Fibroblast of lung (primary cell): ENCODE measurements around the gene CDH15. TPM values are rescaled to one million over a fixed set of nuclear protein-coding genes. Genes with fewer than 3 reads are reported as not detected.
A peak's percentile ranks its signal among the peaks of the same experiment; 100 is the strongest.

Experiments
- DNase-seq, 2 donors: peaks; one replicate each; pipeline versions ENCODE4 v3.0.0 to v3.0.0-alpha.2; 2010; ENCODE audit warnings: low read depth in 2 of 2
- H2AFZ ChIP-seq: 2 replicates; pipeline ENCODE4 v1.5.1; 2012; ENCODE audit warnings: low read length, control low read depth, inconsistent platforms
- H3K27ac ChIP-seq: 2 replicates; pipeline ENCODE4 v1.5.1; 2011; ENCODE audit warnings: low read length, control low read depth; ENCODE audit not compliant: insufficient read depth
- H3K27me3 ChIP-seq: 2 replicates; pipeline ENCODE4 v1.5.1; 2011; ENCODE audit warnings: mild to moderate bottlenecking, low read length; ENCODE audit not compliant: control insufficient read depth, insufficient read depth
- H3K36me3 ChIP-seq: 2 replicates; pipeline ENCODE4 v1.5.1; 2011; ENCODE audit warnings: low read length; ENCODE audit not compliant: control insufficient read depth, insufficient read depth
- H3K4me1 ChIP-seq: 2 replicates; pipeline ENCODE4 v1.5.1; 2011; ENCODE audit warnings: low read length; ENCODE audit not compliant: control insufficient read depth, insufficient read depth; ENCODE audit errors: extremely low read depth
- H3K4me2 ChIP-seq: 2 replicates; pipeline ENCODE4 v1.5.1; 2011; ENCODE audit warnings: low read length, control low read depth; ENCODE audit not compliant: insufficient read depth; ENCODE audit errors: extremely low read depth
- H3K4me3 ChIP-seq, 4 experiments: fragments of 200-600 bp in 1 of 4; sonication (generic) in 1 of 4; replicated peaks in 1 of 4; 2 replicates each; pipeline ENCODE4 v1.5.1; 2011 to 2016; ENCODE audit warnings: low read length in 4 of 4, low read depth in 3 of 4, mild to moderate bottlenecking in 3 of 4, control low read depth in 2 of 4, inconsistent platforms in 1 of 4, mixed read lengths in 1 of 4; ENCODE audit not compliant: insufficient read depth in 1 of 4; ENCODE audit errors: control extremely low read depth in 1 of 4
- H3K79me2 ChIP-seq: 2 replicates; pipeline ENCODE4 v1.5.1; 2012; ENCODE audit warnings: mild to moderate bottlenecking, low read length, inconsistent platforms; ENCODE audit not compliant: control insufficient read depth, insufficient read depth
- H3K9ac ChIP-seq: 2 replicates; pipeline ENCODE4 v1.5.1; 2011; ENCODE audit warnings: mild to moderate bottlenecking, low read length, control low read depth; ENCODE audit not compliant: insufficient read depth
- H3K9me3 ChIP-seq: 2 replicates; pipeline ENCODE4 v1.5.1; 2012; ENCODE audit warnings: low read depth, low read length; ENCODE audit not compliant: control insufficient read depth, insufficient read depth
- H4K20me1 ChIP-seq: 2 replicates; pipeline ENCODE4 v1.5.1; 2011; ENCODE audit warnings: low read length; ENCODE audit not compliant: control insufficient read depth, insufficient read depth; ENCODE audit errors: extremely low read depth
- EZH2 ChIP-seq: IDR thresholded peaks from 2 replicates; pipeline ENCODE4 v1.5.1; 2012; ENCODE audit warnings: low read length, control low read depth, mild to moderate bottlenecking; ENCODE audit errors: missing control alignments
- polyA plus RNA-seq, 2 donors: library from polyadenylated mRNA; depleted of rRNA in 1 of 2; stranded (reverse) in 1 of 2; unstranded in 1 of 2; fragments of >200 nt; gene quantifications; 2 replicates each; pipeline ENCODE4 v1.2.1, GENCODE V29; 2011 to 2012; ENCODE audit warnings: missing spikeins in 1 of 2
- total RNA-seq: library from RNA; depleted of rRNA; stranded (reverse); fragments of >200 nt; gene quantifications from 2 replicates; pipeline ENCODE4 v1.2.1, GENCODE V29; 2014
- TF ChIP-seq, protein P1 (sequence below), 2 donors: IDR thresholded peaks in 1 of 2; conservative IDR thresholded peaks in 1 of 2; 1 replicate in 1 of 2; 2 replicates in 1 of 2; pipeline ENCODE4 v1.5.1; 2011 to 2012; ENCODE audit warnings: low read length in 2 of 2, control low read depth in 1 of 2, inconsistent platforms in 1 of 2, low read depth in 1 of 2, mild to moderate bottlenecking in 1 of 2

CDH15 gene
- total and polyA plus RNA-seq, 2 donors (not counting 1 experiment from before 2014, with no cell fraction given), result 0.10 to 0.99 TPM

DNA sequence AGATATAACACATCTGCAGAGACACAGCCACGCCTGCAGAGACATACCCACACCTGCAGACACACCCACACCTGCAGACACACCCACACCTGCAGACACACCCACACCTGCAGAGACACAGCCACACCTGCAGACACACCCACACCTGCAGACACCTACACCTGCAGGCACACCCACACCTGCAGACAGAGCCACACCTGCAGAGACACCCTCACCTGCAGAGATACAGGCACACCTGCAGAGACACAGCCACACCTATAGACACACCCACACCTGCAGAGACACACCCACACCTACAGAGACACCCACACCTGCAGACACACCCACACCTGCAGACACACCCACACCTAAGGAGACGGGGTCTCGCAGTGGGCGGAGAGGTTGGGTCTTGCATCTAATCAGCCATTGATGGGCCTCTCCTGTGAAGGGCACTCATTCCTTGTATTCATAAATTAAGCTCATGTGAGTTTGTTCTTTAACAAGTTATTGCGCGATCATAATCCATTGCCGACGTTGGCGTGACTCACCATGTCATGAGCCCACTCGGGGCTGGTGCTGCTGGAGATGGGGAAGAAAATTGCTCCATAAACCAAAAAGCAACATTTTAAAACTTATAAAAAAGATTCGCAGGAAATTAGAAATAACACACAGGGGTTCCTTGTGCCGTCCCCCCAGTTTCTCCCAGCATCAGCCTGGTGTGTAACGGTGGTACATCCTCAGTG, 28.9 kb upstream of the CDH15 start:
- Histone ChIP-seq H3K4me1 (no peaks in the 10 kb centered on the region), H3K27me3 (no peaks in the 10 kb centered on the region), H3K36me3 (peaks cover 10% of the 10 kb centered on the region), H2AFZ (no peak overlapping the region), H4K20me1 (no peaks in the 10 kb centered on the region), H3K9ac (no peak overlapping the region), H3K79me2 (no peaks in the 10 kb centered on the region), H3K4me3 (no peak overlapping the region), H3K27ac (no peak overlapping the region), H3K4me2 (no peak overlapping the region), H3K9me3 (no peaks in the 10 kb centered on the region)
- TF ChIP-seq, protein P1, sequence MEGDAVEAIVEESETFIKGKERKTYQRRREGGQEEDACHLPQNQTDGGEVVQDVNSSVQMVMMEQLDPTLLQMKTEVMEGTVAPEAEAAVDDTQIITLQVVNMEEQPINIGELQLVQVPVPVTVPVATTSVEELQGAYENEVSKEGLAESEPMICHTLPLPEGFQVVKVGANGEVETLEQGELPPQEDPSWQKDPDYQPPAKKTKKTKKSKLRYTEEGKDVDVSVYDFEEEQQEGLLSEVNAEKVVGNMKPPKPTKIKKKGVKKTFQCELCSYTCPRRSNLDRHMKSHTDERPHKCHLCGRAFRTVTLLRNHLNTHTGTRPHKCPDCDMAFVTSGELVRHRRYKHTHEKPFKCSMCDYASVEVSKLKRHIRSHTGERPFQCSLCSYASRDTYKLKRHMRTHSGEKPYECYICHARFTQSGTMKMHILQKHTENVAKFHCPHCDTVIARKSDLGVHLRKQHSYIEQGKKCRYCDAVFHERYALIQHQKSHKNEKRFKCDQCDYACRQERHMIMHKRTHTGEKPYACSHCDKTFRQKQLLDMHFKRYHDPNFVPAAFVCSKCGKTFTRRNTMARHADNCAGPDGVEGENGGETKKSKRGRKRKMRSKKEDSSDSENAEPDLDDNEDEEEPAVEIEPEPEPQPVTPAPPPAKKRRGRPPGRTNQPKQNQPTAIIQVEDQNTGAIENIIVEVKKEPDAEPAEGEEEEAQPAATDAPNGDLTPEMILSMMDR (conservative IDR thresholded peaks at IDR 0.05 in 1 of 2, IDR thresholded peaks at IDR 0.05 in 1 of 2; ENCODE audit: low read depth in 1 of 2, low read length in 2 of 2), result no peak
- no peak for TF ChIP-seq EZH2
- DNase-seq, result peak in 1 of 2 donors; percentile 11

DNA sequence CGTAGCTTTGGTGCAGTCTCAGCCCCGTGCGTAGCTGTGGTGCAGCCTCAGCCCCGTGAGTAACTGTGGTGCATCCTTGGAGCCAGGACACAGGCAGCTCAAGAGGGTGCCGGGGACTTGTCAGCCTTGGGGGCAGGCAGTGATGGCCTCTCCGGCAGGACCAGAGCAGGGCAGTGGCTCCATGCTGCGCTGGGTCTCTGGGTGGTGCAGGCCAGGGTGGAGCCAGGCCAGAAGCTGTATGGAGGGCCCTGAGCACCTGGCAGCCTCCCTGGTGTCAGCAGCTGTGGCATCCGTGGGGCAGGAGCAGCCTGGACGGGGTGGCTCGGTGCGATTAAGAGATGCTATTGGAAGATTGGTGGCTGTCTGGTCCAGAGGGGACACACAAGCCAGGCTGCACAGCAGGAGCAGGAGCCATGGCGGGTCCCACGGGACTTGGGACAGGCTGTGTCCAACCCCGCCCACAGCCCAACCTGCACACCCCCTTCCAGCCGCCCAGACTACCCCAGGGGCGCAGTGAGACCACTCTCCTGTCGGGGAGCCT, 28.3 kb upstream of the CDH15 start:
- Histone ChIP-seq H4K20me1 (no peaks in the 10 kb centered on the region), H3K36me3 (peaks cover 10% of the 10 kb centered on the region), H3K27ac (no peak overlapping the region), H2AFZ (no peak overlapping the region), H3K9ac (no peak overlapping the region), H3K9me3 (no peaks in the 10 kb centered on the region), H3K4me1 (no peaks in the 10 kb centered on the region), H3K4me2 (no peak overlapping the region), H3K79me2 (no peaks in the 10 kb centered on the region), H3K27me3 (no peaks in the 10 kb centered on the region), H3K4me3 (no peak overlapping the region)
- DNase-seq, result no peak
- TF ChIP-seq, protein P1 (conservative IDR thresholded peaks at IDR 0.05 in 1 of 2, IDR thresholded peaks at IDR 0.05 in 1 of 2; ENCODE audit: low read depth in 1 of 2, low read length in 2 of 2), result no peak
- no peak for TF ChIP-seq EZH2

DNA sequence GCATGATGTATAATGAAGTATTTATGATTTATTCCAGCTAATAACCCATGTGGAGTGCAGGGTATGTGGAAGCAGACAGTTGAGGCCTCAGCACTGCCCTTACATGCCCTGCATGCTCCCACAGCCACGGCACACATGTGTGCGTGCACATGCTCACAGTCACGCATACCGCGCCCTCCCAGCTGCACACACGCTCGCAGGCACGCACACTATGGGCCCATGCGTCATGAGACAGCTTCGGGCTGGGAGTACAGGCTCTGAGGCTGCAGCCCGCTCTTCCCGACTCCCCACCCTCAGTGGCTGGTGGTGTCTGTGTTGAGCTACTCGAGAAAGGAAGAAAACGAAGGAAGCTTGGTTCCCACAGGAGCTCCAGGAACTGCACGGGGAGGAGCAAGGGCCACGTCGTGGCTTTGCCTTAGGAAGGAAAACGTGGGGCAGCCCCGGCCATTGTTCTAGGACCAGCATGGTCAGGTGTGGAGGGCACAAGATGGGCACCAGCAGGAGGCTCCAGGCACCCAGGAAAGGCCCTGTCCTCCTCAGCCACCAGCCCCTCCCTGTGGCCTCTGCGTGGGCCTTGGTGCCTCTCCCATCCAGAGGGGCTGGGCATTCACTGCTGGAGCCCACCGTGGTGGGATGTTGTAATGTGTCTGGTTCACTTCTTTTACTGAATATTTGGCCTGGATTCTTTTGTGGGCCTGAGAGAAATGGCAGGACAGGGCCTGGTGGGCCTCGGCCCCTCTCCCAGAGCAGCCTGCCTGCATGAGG, 27.5 kb upstream of the CDH15 start:
- no peak for DNase-seq
- Histone ChIP-seq H3K4me2 (no peak overlapping the region), H4K20me1 (no peaks in the 10 kb centered on the region), H3K36me3 (peaks cover 10% of the 10 kb centered on the region), H3K79me2 (no peaks in the 10 kb centered on the region), H2AFZ (no peak overlapping the region), H3K4me1 (no peaks in the 10 kb centered on the region), H3K9ac (no peak overlapping the region), H3K9me3 (no peaks in the 10 kb centered on the region), H3K27ac (no peak overlapping the region), H3K27me3 (no peaks in the 10 kb centered on the region), H3K4me3 (no peak overlapping the region)
- TF ChIP-seq EZH2, result no peak
- TF ChIP-seq, protein P1 (conservative IDR thresholded peaks at IDR 0.05 in 1 of 2, IDR thresholded peaks at IDR 0.05 in 1 of 2; ENCODE audit: low read depth in 1 of 2, low read length in 2 of 2), result no peak
